Right lobe of liver (tissue), 4 donors: ENCODE measurements around the gene GRIK1.

Experiments used
- CTCF ChIP-seq, 4 donors: fragments of 200-600 bp in 3 of 4; fragments of 450-650 bp in 1 of 4; IDR thresholded peaks; one replicate each; pipeline versions ENCODE4 v1.5.1 to v1.8.0; 2016 to 2022; ENCODE audit warnings: antibody characterized with exemption in 4 of 4, mild to moderate bottlenecking in 2 of 4
- POLR2A ChIP-seq: fragments of 450-650 bp; IDR thresholded peaks from one replicate; pipeline ENCODE4 v1.6.1; 2017; ENCODE audit warnings: antibody characterized with exemption, mild to moderate bottlenecking
- donor health status: DM: no; HTN: no; CAD: no.
- donor health status: DM: no; HTN: no; CAD: no.
- donor health status: DM: no; HTN: yes; CAD: no.

DNA sequence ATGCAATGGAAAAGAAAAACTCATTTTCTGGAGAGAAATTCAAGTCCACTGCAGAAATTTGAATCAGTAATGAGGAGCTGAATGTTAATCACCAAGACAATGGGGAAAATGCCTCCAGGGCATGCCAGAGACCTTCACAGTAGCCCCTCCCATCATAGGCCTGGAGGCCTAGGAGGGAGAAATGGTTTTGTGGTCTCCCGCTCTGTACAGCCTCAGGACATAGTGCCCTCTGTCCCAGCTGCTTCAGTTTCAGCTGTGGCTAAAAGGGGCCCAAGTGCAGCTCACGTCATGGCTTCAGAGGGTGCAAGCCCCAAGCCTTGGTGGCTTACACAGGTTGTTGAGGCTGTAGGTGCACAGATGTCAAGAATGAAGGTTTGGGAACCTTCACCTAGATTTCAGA lies 223.0 kb downstream of the GRIK1 start:
- TF ChIP-seq CTCF (IDR thresholded peaks at IDR 0.05) (no peak), POLR2A (no peak)
